Endothelial cell of umbilical vein (primary cell): Measurements from ENCODE around the gene MAN2A1.
A peak's percentile ranks its signal among the peaks of the same experiment; 100 is the strongest.

ENCODE experiments used
- EZH2 ChIP-seq: IDR thresholded peaks from 2 replicates; pipeline ENCODE4 v1.6.1; 2012; ENCODE audit warnings: borderline replicate concordance, low read depth, mild to moderate bottlenecking, moderate library complexity, low read length, inconsistent platforms; ENCODE audit not compliant: severe bottlenecking
- FOS ChIP-seq: IDR thresholded peaks from 2 replicates; pipeline ENCODE4 v1.6.1; 2011; ENCODE audit warnings: mild to moderate bottlenecking, low read length, moderate library complexity, borderline replicate concordance; ENCODE audit not compliant: insufficient read depth
- JUN ChIP-seq: IDR thresholded peaks from 2 replicates; pipeline ENCODE4 v1.6.1; 2011; ENCODE audit warnings: borderline replicate concordance, low read depth; ENCODE audit not compliant: insufficient read length, insufficient read depth
- MYC ChIP-seq: IDR thresholded peaks from one replicate; pipeline ENCODE4 v1.6.1; 2011; ENCODE audit warnings: mild to moderate bottlenecking, low read depth, low read length
- POLR2A ChIP-seq: IDR thresholded peaks from 2 replicates; pipeline ENCODE4 v1.6.1; 2012; ENCODE audit warnings: low read depth, mild to moderate bottlenecking, control low read depth, low read length
- POLR2AphosphoS5 ChIP-seq: IDR thresholded peaks from 2 replicates; pipeline ENCODE4 v1.6.1; 2012; ENCODE audit warnings: low read depth, mild to moderate bottlenecking, control low read depth, low read length, moderate library complexity; ENCODE audit not compliant: insufficient read depth
- TF ChIP-seq, protein P1 (sequence below), 2 donors: IDR thresholded peaks; 1 replicate in 1 of 2; 2 replicates in 1 of 2; pipeline ENCODE4 v1.5.1; 2011; ENCODE audit warnings: low read length in 2 of 2, mild to moderate bottlenecking in 2 of 2, moderate library complexity in 2 of 2, control low read depth in 1 of 2, inconsistent platforms in 1 of 2, low read depth in 1 of 2; ENCODE audit not compliant: insufficient read depth in 1 of 2; ENCODE audit errors: extremely low read depth in 1 of 2
- TF ChIP-seq, protein P2 (sequence below): IDR thresholded peaks from 2 replicates; pipeline ENCODE4 v1.6.1; 2011; ENCODE audit not compliant: insufficient read depth, insufficient read length

DNA sequence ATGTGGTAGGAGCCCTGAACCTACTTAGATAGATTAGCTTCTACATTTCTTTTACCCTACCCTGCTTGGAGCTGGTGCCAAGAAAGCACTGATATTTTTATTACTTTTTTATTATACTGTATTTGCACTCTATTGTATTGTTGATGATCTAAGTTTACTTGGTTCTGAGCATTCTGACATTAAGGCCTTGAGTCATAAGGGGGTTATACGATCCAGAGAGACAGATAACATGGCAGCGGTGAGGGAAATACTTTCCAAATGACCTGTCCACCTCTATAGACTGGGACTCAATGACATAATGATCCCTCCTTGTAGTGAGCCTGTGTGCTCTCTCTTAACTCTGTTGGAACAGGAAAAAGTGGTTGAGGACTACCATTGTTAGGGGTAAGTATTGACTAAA, 176.3 kb downstream of the MAN2A1 start:
- TF ChIP-seq EZH2 = no peak
- TF ChIP-seq, protein P1, sequence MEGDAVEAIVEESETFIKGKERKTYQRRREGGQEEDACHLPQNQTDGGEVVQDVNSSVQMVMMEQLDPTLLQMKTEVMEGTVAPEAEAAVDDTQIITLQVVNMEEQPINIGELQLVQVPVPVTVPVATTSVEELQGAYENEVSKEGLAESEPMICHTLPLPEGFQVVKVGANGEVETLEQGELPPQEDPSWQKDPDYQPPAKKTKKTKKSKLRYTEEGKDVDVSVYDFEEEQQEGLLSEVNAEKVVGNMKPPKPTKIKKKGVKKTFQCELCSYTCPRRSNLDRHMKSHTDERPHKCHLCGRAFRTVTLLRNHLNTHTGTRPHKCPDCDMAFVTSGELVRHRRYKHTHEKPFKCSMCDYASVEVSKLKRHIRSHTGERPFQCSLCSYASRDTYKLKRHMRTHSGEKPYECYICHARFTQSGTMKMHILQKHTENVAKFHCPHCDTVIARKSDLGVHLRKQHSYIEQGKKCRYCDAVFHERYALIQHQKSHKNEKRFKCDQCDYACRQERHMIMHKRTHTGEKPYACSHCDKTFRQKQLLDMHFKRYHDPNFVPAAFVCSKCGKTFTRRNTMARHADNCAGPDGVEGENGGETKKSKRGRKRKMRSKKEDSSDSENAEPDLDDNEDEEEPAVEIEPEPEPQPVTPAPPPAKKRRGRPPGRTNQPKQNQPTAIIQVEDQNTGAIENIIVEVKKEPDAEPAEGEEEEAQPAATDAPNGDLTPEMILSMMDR (IDR thresholded peaks at IDR 0.05; ENCODE audit: extremely low read depth in 1 of 2, insufficient read depth in 1 of 2, low read depth in 1 of 2, low read length in 2 of 2) = no peak
- TF ChIP-seq POLR2AphosphoS5 = peak; percentile 18
- no peak for TF ChIP-seq POLR2A
- no peak for TF ChIP-seq MYC
- TF ChIP-seq FOS = peak; percentile 26
- TF ChIP-seq, protein P2, sequence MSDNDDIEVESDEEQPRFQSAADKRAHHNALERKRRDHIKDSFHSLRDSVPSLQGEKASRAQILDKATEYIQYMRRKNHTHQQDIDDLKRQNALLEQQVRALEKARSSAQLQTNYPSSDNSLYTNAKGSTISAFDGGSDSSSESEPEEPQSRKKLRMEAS = no peak
- TF ChIP-seq JUN = peak; percentile 65
